Fibroblast of the conjunctiva (primary cell): ENCODE measurements around the gene C1RL.
A peak's percentile ranks its signal among the peaks of the same experiment; 100 is the strongest.

Source experiments
- DNase-seq: peaks from one replicate; pipeline ENCODE4 v3.0.0-alpha.2; 2010; ENCODE audit warnings: low read depth

The C1RL gene

GRCh38 chr12:7137908-7138307 is 28.9 kb upstream of the C1RL start:
- no peak for DNase-seq

- DNase-seq: no peak
Observed at GRCh38 chr12:7136676-7137075, 27.7 kb upstream of the C1RL start.

GRCh38 chr12:7136071-7136470 is 27.1 kb upstream of the C1RL start:
- no peak for DNase-seq

DNA sequence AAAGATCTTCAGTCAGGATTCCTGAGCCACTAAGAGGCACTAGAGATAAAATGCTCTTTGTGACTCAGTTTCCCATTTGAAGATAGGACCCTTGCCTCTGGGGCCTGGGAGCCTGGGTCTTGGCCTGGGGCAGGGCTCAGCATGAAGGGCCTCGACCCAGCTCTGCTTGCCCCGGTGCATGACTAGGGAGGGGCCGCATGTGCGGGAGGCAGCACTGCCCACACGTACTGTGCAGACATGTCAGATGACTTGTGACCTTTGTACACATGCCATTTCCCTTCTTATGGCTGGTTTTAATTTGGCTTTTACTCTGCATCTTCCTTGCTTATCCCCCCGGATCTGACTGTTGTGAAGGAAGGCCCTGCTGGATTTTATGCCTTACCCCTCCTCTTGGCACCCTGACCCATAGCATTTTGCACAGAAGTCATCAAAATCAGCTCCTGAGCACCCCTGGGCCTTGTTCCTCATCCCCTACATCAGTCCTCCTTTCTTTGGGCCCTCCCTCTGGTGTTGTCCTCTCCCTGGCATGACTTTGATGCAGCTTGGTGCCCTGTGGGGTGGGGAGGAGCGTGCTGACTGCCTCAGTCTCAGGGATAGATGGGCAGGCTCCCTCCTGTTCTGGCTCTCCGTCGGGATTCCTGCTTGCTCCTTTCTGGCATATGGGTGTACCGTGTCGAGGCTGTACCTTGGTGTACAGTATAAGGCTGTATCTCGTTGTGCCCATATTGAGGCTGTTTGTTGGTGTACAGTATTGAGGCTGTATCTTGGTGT is 25.6 kb upstream of the C1RL start:
- no peak for DNase-seq

- DNase-seq: no peak
Observed at GRCh38 chr12:7131502-7131866, 22.5 kb upstream of the C1RL start.

DNA sequence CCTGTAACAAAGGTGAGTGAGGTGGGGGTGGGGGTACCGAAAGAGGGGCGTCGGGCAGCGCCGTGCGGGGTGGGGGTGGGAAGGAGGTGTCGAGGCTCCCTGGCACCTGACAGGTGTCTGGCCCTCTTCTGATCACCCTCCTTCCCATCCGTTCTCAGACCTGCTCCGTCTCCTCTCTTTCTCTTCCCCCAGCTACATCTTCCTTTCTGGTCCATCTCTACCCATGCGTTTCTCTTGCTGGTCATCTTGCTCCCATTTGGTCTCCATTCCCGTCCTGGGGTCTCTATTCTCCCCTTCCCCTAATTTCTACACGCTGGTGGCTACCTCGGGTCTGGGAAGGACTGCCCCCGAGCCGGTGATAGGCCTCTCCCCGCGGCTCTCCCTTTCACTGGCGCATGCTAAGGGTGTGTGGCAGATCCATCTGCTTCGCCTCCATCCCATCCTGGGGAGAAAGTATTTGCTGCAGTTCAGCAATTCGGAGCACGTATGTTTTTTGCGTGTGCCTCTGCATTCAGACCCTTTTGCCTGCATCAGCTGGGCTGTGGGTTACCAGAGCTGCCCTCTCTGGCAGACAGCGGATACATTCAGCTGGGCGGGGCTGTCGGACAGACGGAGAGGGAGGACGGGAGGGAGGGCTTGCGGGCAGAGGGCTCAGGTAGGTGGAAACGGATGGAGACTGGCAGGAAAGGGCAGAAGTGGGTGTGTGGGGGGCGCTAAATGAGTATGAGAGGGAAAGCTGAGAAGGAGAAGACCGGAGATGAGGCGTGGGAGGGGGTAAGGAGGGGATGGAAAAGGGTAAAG is 21.9 kb upstream of the C1RL start:
- no peak for DNase-seq

GRCh38 chr12:7129872-7130691 is 21.1 kb upstream of the C1RL start, which contains the start of gene CLSTN3:
TSS of gene CLSTN3 (plus strand) at chr12:7130371. CDS start at chr12:7130649, 278 bp downstream.
- DNase-seq: peak; percentile 35

GRCh38 chr12:7129287-7129871 is 20.4 kb upstream of the C1RL start:
- DNase-seq: no peak

DNA sequence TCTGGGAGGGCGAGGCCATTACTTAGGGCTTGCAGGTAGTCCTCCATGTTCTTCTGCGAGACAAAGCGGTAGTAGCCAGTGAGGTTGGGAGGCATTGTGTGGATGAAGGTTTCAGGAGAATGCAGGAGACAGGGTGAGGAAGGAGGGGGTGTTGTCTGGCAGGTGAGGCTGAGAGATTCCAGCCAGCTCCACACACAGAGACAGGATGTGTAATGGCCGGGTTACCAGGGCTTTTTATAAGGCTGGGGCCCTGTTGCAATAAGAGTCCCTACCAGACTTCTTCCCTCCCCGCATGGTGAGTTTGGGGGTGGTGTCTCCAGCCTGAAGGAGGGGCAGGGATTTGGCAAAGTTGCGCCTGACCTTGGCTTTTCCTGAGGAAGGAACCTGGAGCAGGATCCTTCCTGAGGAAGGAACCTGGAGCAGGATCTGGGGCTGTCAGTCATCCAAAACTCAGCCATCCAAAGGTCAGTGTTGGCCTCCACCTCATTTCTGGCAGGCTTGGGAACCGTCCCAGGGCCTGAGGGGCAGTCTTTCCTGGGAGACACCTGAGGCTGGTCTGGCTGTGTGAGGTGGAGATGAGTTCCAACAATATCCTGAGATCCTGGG is 19.8 kb upstream of the C1RL start, which contains the start of gene RBP5:
Gene RBP5, minus strand, starts transcription at position 209 of the 606 bp plus-strand sequence. Its CDS starts 114 bp downstream, at position 95.
- no peak for DNase-seq

GRCh38 chr12:7127916-7128626 is 19.1 kb upstream of the C1RL start:
- DNase-seq: no peak

DNA sequence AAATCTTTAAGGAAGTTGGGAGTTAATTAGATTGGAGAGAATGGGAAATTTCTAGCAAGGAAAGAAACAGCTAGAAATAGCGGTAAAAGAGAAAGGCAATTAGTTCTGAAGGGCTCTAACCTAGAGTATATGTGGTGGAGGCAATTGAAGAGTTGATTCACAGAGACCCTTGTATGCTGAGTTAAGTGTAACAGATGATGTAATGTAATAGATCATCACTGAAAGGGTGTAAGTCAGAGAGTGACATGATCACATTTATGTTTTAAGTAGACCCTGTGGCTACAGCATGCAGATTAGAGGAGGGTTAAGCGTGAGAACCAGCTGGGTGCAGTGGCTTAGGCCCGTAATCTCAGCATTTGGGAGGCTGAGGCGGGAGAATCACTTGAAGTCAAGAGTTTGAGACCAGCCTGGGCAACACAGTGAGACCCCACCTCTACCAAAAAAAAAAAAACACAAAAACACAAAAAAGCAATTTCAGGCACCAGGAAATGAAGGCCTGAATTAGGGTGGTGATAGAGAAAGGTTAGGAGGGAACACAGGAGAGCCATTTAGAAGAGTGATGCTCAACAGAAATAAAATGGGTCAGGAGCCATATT is 16.7 kb upstream of the C1RL start:
- no peak for DNase-seq

GRCh38 chr12:7123806-7124522 is 14.9 kb upstream of the C1RL start:
- no peak for DNase-seq

DNA sequence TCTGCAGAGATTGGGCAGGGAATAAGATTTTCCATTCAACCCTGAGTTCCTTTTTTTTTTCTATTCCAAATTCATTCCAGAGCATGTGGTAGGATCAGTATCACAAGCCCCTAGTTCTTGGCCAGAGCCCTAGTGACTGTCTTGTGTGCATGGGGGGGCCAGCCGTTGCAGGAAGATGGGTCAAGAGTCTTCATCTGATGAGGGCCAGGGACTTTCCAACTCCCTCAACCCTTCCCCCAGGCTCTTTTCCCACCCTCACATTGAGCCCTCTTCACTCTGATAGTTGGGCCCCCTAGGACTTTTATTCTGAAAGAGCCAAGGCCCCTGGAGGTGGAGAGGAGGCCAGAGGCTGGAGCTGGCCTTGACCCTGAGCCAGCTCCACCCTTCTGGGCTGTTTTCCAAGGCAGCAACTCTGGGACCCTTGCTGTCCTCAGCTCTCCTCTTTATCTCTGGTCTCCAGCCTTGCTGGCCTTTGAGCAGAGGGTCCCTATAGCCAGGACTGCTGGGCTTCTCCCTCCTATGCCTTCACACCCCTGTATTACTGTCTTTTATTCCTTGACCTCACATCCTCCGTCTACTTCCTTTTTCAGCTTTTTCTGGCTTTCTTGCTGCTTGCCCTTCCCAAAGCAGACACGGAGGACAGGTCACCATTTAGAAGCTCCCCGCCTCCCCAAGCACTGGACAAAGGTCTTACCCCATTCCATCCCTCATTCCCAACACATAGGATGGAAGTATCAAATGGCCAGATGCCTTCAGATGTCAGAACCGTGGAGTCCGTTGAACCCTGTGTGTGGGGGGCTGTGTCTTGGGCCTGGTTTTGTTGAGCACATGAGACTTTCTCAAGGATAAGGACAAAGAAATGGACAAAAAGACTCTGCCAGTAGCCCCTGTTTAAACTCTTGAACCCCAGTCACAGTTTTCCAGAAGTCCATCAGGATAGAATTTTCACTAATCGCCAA is 14.1 kb upstream of the C1RL start:
- DNase-seq: no peak

DNA sequence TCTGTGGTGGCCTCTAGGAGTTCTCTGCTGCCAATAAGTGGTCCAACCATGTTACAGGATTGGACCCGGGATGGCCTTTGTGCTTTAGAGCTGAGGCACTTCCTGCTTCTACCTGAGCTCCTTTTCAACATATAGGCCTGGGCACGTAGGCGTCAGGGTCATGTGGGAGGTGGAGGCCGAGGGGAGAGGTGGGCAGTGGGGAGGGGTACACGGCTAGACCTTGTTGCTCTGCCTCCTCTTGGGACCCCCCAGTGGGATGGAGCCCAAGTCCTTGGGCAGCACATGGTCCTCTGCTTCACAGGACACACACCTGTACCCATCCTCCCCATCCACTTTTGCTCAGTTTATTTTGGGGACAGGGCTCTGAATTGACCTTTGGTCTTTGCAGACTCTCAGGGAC is 12.3 kb upstream of the C1RL start:
- no peak for DNase-seq

DNA sequence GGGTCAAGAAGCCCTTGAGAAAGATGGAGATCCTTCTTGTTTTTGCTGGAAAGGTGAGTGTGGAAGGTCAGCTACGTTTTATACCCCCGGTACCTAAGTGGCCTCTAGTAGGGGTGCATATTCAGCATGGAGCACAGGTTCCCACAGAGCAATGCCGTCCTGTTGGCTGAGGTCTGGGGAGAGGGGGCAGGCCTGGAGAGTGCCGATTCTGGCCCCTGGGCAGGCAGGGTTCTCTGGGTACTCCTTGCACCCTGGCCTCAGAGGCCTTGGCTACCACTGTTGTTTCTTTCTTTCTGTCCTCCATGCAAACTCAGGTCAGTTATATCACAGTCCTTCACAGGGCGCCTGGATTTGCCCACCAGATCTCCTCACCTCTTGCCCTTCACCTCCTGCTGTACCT is 11.2 kb upstream of the C1RL start:
- no peak for DNase-seq

DNA sequence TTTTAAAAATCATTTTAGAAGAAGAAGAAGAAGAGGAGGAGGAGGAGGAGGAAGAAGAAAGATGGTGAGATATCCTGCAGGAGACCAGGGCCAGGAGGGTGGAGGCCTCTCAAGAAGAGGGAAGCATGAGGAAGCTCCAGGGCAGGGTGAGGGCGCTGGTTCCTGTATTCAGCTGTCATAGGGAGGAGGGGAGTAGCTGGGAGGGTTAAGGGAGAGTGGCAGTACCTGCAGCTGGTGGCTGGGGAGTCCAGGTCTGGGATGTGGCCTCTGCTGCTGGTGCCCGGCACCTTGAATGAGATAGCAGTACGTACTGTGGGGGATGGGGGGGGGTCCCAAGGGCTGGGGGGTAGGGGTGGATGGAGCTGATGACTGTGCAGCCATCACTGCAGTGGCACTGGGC is 9.9 kb upstream of the C1RL start:
- no peak for DNase-seq

DNA sequence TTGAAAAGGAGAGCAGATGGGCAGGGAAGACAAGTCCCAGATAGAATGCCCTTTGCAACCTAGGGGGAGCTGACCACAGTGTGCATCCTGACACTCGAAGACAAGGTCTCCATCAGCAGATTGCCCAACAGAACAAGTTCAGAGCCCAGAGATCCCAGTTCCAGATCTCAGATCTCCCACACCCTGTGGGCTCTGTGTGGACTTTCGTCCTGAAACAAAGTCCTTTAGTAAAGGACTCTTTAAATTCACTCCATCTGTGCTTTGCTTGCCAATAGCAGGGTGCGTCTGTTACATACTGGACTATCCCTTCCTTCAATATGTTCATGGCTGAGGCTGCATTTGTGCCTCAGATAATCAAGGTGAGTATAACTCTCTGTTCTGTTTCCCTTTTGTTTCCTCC is 8.7 kb upstream of the C1RL start:
- no peak for DNase-seq

DNA sequence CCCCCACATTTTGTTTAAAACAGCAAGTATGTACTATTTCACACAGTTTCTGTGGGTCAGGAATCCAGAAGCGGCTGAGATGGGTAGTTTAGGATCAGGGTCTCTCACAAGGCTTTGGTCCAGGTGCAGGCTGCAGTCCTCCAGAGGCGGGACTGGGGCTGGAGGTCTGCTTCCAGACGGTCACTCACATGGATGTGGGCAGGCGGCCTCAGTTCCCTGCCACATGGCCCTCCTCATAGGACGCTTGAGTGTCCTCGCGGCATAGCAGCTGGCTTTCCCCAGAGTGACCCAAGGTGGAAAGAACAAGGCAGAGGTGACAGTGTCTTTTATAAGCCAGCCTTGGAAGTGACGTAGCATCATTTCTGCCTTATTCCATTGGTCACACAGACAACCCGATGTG is 7.9 kb upstream of the C1RL start:
- no peak for DNase-seq

GRCh38 chr12:7116196-7116595 is 7.2 kb upstream of the C1RL start:
- no peak for DNase-seq
